Neural progenitor cell (in vitro differentiated cells): ENCODE measurements around the gene TIMM22.
"Not testable (repeated sequence)": the region's sequence is repeated elsewhere in the genome, so short reads cannot be mapped to it uniquely, and the experiment has no call there.

Source experiments
- CTCF ChIP-seq: fragments of 200-600 bp; sonication (generic); IDR thresholded peaks from 2 replicates; pipeline ENCODE4 v1.5.1; 2017; ENCODE audit warnings: antibody characterized with exemption, mild to moderate bottlenecking
- EZH2 ChIP-seq: fragments of 200-600 bp; sonication (generic); IDR thresholded peaks from 2 replicates; pipeline ENCODE4 v1.6.1; 2017; ENCODE audit warnings: antibody characterized with exemption, mild to moderate bottlenecking, moderate library complexity

DNA sequence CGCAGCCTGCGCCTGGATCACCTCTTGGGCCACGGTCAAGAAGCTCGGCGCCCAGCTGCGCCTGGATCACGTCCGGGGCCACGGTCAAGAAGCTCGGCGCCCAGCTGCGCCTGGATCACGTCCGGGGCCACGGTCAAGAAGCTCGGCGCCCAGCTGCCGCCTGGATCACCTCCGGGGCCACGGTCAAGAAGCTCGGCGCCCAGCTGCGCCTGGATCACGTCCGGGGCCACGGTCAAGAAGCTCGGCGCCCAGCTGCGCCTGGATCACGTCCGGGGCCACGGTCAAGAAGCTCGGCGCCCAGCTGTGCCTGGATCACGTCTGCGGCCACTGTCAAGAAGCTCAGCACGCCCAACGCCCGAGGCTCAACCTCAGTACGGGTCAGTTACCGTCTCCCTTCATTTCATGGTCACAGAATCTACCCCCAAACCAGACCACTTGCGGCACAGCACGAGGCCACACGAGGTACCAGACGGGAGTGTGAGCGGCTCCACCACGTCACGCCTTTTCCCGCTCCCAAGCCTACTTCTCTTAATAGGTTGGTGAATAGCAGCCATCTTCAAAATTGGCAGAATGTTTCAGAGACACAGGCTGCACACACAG, 51.7 kb downstream of the TIMM22 start:
- TF ChIP-seq CTCF, EZH2: not testable (repeated sequence)
